ENCODE data around the gene SLC38A4.
A peak's percentile ranks its signal among the peaks of the same experiment; 100 is the strongest.

The SLC38A4 gene

DNA sequence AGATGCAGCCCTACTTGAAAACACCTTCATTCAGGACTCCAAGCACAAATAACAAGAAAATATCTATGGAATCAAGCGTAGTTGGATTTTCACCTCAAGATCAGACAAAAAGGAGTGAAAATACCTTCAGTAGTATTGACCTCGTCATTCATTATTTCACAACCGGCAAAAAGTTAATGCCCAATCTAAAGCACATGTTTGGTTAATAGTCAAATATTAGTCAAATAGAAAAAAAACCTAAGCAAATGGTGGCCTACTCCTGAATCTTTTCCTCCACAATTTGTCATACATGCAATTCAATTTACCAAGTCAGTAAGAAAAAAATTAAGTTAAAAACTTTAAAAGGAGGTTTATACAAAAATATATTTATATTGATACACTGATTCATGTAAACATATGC lies 50.0 kb downstream of the SLC38A4 start:
- no peaks in the 10 kb centered on the region for H3K9me3 Mint-ChIP-seq
- H3K4me3 Mint-ChIP-seq: no peak overlapping the region
- H3K27me3 Mint-ChIP-seq (ENCODE audit: low read depth): no peaks in the 10 kb centered on the region
- peaks cover 47% of the 10 kb centered on the region for H3K4me1 Mint-ChIP-seq
- H3K27ac Mint-ChIP-seq: peak overlapping the region in 2 of 3 experiments; percentile 68 to 88
- no peaks in the 10 kb centered on the region for H3K36me3 Mint-ChIP-seq (ENCODE audit: low read depth)
- TF ChIP-seq, protein P1, sequence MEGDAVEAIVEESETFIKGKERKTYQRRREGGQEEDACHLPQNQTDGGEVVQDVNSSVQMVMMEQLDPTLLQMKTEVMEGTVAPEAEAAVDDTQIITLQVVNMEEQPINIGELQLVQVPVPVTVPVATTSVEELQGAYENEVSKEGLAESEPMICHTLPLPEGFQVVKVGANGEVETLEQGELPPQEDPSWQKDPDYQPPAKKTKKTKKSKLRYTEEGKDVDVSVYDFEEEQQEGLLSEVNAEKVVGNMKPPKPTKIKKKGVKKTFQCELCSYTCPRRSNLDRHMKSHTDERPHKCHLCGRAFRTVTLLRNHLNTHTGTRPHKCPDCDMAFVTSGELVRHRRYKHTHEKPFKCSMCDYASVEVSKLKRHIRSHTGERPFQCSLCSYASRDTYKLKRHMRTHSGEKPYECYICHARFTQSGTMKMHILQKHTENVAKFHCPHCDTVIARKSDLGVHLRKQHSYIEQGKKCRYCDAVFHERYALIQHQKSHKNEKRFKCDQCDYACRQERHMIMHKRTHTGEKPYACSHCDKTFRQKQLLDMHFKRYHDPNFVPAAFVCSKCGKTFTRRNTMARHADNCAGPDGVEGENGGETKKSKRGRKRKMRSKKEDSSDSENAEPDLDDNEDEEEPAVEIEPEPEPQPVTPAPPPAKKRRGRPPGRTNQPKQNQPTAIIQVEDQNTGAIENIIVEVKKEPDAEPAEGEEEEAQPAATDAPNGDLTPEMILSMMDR (IDR thresholded peaks at IDR 0.05; ENCODE audit: unreplicated experiment in 3 of 3): no peak

DNA sequence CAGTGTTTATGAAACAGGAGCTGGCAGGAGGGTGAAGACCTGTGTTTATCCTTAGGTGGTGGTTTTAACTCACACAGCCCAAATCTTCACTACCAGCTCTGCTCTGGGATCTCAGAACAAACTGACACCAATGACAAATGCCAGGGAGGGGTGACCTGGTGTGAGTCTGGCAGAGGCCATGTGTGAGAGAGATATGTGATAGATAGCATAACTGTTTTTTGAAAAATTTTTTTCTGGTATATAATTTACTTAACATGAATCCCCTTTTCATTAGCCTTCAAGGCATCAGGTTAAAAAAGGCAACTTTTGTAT lies 51.5 kb downstream of the SLC38A4 start:
- H3K4me3 Mint-ChIP-seq: peak overlapping the region in 1 of 3 experiments; percentile 26
- TF ChIP-seq, protein P1 (IDR thresholded peaks at IDR 0.05; ENCODE audit: unreplicated experiment in 3 of 3): no peak
- H3K27ac Mint-ChIP-seq: peak overlapping the region; percentile 79 to 88 (median 80)
- H3K9me3 Mint-ChIP-seq: no peaks in the 10 kb centered on the region
- peaks cover 59% of the 10 kb centered on the region for H3K4me1 Mint-ChIP-seq
- no peaks in the 10 kb centered on the region for H3K36me3 Mint-ChIP-seq (ENCODE audit: low read depth)
- H3K27me3 Mint-ChIP-seq (ENCODE audit: low read depth): no peaks in the 10 kb centered on the region

DNA sequence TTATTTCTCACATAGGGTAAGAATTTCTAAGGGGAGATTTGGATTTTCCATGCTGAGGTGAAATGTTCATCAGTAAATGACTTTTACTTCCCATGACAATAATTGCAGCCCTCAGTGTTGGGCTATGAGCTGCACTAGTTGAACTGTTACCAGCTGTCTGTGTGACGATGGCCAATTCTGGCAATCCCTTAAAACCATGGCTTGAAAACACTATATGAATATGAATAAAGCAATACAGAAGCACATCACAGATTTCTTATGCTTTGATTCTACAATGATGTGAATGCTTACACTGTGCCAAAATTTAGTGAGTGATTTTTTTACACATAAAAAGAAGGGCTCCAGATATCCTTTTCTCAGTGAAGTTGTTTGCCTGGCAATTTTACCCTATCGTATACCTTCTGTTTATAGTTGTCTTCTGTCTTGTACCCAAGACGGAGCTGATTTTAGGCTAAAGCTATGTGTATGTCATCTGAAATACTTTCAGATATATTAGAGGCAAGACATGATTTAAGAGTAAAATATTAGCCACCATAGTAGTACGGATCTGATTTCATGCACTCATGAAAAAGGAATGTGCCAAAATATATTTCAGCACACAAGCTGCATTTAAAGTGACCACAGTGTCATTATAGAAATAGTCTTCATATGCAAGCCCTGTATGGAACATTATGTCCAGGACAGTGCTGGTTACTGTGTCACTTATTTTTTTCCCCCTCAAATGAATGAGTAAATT lies 52.0 kb downstream of the SLC38A4 start:
- TF ChIP-seq, protein P1 (IDR thresholded peaks at IDR 0.05; ENCODE audit: unreplicated experiment in 3 of 3): no peak
- H3K27me3 Mint-ChIP-seq (ENCODE audit: low read depth): no peaks in the 10 kb centered on the region
- H3K9me3 Mint-ChIP-seq: no peaks in the 10 kb centered on the region
- peak overlapping the region in 1 of 3 experiments; percentile 26 for H3K4me3 Mint-ChIP-seq
- H3K27ac Mint-ChIP-seq: peak overlapping the region; percentile 79 to 88 (median 80)
- H3K36me3 Mint-ChIP-seq (ENCODE audit: low read depth): no peaks in the 10 kb centered on the region
- peaks cover 64% of the 10 kb centered on the region for H3K4me1 Mint-ChIP-seq

DNA sequence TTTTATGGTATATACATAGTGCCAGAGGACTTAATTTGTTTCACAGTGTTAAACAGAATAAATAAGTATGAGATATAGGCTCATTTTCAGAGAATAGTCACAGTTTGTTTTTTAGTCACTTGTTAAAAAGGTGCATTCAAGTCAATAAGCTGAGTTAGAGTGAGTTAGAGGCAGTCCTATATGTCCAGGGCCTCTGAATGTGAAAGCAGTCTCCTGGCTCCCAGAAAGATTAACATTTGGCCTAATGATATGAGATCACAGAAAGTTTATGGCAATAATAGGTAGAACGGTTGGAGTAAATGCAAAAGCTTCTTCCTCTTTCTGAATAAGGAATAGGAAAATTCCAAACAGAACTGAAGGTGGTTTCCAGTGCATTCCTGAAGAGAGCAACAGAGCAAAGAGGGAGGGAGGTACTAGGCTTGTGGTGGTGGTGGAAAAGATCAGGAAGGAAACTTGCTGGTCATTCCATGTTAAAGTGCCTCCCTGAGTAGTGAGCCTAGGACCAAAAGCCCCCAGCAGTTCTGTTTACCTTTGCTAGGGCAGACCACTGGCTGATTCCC lies 54.4 kb downstream of the SLC38A4 start:
- Mint-ChIP-seq H3K27ac (peak overlapping the region; percentile 88 to 91 (median 90)), H3K9me3 (no peaks in the 10 kb centered on the region), H3K27me3 (ENCODE audit: low read depth) (no peaks in the 10 kb centered on the region), H3K36me3 (ENCODE audit: low read depth) (no peaks in the 10 kb centered on the region), H3K4me3 (peak overlapping the region in 1 of 3 experiments; percentile 10), H3K4me1 (peaks cover 75% of the 10 kb centered on the region)
- TF ChIP-seq, protein P1 (IDR thresholded peaks at IDR 0.05; ENCODE audit: unreplicated experiment in 3 of 3): no peak

DNA sequence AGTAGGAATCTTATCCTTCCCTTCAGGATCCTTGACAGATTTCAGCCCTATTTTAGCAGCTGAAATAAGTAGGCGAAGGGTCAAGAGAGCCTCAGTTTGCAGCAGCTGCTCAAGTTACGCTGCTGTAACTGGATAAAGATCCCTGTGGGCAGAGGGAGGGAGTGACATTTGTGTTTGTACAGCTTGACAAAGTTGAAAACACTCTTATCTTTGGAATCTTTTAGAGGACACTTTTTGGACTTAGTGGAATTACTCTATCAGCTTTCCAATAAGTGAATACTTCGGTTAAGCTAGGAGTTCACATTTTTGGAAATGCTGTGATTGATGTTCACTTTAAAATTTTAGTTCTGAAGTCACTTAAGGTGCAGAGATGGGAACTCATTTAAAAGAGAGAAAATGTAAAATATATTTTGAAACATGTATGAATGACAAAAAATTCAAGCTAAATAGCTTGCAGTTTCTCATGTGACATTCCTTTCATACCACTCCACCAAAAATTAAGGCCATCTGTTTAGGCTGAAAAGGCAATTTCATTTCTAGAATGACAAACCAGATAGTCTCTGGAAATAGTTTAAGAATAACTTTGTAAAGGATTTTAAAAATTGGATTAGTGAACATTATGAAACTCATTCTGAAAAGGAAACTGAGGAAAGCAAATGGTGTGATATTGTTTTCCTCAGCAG lies 55.2 kb downstream of the SLC38A4 start:
- no peaks in the 10 kb centered on the region for H3K9me3 Mint-ChIP-seq
- TF ChIP-seq, protein P1 (IDR thresholded peaks at IDR 0.05; ENCODE audit: unreplicated experiment in 3 of 3): no peak
- peaks cover 79% of the 10 kb centered on the region for H3K4me1 Mint-ChIP-seq
- H3K4me3 Mint-ChIP-seq: peak overlapping the region; percentile 36 to 74 (median 40)
- peak overlapping the region; percentile 88 to 92 (median 91) for H3K27ac Mint-ChIP-seq
- H3K27me3 Mint-ChIP-seq (ENCODE audit: low read depth): no peaks in the 10 kb centered on the region
- no peaks in the 10 kb centered on the region for H3K36me3 Mint-ChIP-seq (ENCODE audit: low read depth)
